Esophagus muscularis mucosa (tissue), 4 donors: Measurements from ENCODE around the gene ZC3H7B. TPM values are rescaled to one million over a fixed set of nuclear protein-coding genes. Genes with fewer than 3 reads are reported as not detected.

Experiments
- DNase-seq: peaks from one replicate; pipeline ENCODE4 v3.0.0-alpha.2; 2017; ENCODE audit errors: extremely low spot score
- H3K27ac ChIP-seq, 4 donors: fragments of 200-600 bp; sonication (generic); replicated peaks in 1 of 4; 1 replicate in 3 of 4; 2 replicates in 1 of 4; pipeline ENCODE4 v1.5.1; 2016 to 2019; ENCODE audit warnings: mild to moderate bottlenecking in 1 of 4
- H3K27me3 ChIP-seq, 4 donors: fragments of 200-600 bp; sonication (generic); one replicate each; pipeline versions ENCODE4 v1.5.1 to v1.6.0; 2016 to 2019
- H3K36me3 ChIP-seq, 4 donors: fragments of 200-600 bp; sonication (generic); one replicate each; pipeline ENCODE4 v1.5.1; 2016 to 2019
- H3K4me1 ChIP-seq, 4 donors: fragments of 200-600 bp; sonication (generic); one replicate each; pipeline ENCODE4 v1.5.1; 2016 to 2019
- H3K4me3 ChIP-seq, 4 donors: fragments of 200-600 bp; sonication (generic); 1 replicate in 2 of 4; 2 replicates in 2 of 4; pipeline ENCODE4 v1.5.1; 2016 to 2019; ENCODE audit warnings: mild to moderate bottlenecking in 4 of 4, moderate library complexity in 1 of 4
- H3K9me3 ChIP-seq, 4 donors: fragments of 200-600 bp; sonication (generic); 1 replicate in 3 of 4; 2 replicates in 1 of 4; pipeline ENCODE4 v1.5.1; 2016 to 2019
- CTCF ChIP-seq, 3 experiments: fragments of 200-600 bp in 2 of 3; fragments of 450-650 bp in 1 of 3; sonication (generic) in 2 of 3; IDR thresholded peaks; one replicate each; pipeline ENCODE4 v1.5.1; 2017 to 2019; ENCODE audit warnings: antibody characterized with exemption in 3 of 3, mild to moderate bottlenecking in 2 of 3, moderate library complexity in 1 of 3
- EP300 ChIP-seq: sonication (generic); formaldehyde crosslinking; IDR thresholded peaks from one replicate; pipeline ENCODE4 v1.6.1; 2017; ENCODE audit warnings: antibody characterized with exemption
- POLR2A ChIP-seq: fragments of 450-650 bp; IDR thresholded peaks from one replicate; pipeline ENCODE4 v1.6.1; 2017; ENCODE audit warnings: antibody characterized with exemption, moderate library complexity, mild to moderate bottlenecking, low read depth
- POLR2AphosphoS5 ChIP-seq, 2 donors: sonication (generic); formaldehyde crosslinking; IDR thresholded peaks; one replicate each; pipeline ENCODE4 v1.6.1; 2017; ENCODE audit warnings: antibody characterized with exemption in 2 of 2
- WGBS: methylation state at CpG from one replicate; pipeline ENCODE4 v1.1.5; 2018; 5-methylcytosine and 5-hydroxymethylcytosine counted together
- intact Hi-C: fragments of 100-400 bp; cut with DNase I; formaldehyde crosslinking; loops from one replicate; pipeline ENCODE4 v1.15.1; 2023
- total RNA-seq, 4 donors: library from RNA; depleted of rRNA; stranded (reverse); fragments of >200 nt; gene quantifications; one replicate each; pipeline versions ENCODE4 v1.1.0 to v1.2.1, GENCODE V29; 2016

Gene ZC3H7B
- total RNA-seq, 4 donors from 2014 or later = 39.9 to 72.2 (median 54.3) TPM

- no peak overlapping the region for H3K4me3 ChIP-seq
- no peaks in the 10 kb centered on the region for H3K27me3 ChIP-seq
- TF ChIP-seq EP300 = no peak
- H3K27ac ChIP-seq = no peak overlapping the region
- H3K4me1 ChIP-seq = no peaks in the 10 kb centered on the region
- intact Hi-C loops = no loop called here
- DNase-seq = no peak
- 93% methylated on average over 16 of the region's 16 CpGs for WGBS
- peaks cover 61 to 98% (median 89%) of the 10 kb centered on the region in 4 donors for H3K36me3 ChIP-seq
- no peaks in the 10 kb centered on the region for H3K9me3 ChIP-seq
Observed at GRCh38 chr22:41267958-41268357, 33.4 kb upstream of the ZC3H7B start.

GRCh38 chr22:41271787-41272186, 29.5 kb upstream of the ZC3H7B start:
- peaks cover 73 to 98% (median 95%) of the 10 kb centered on the region in 4 donors for H3K36me3 ChIP-seq

GRCh38 chr22:41273128-41273527, 28.2 kb upstream of the ZC3H7B start:
- WGBS = 95% methylated on average over 7 of the region's 7 CpGs
- TF ChIP-seq POLR2A (no peak), EP300 (no peak), CTCF (IDR thresholded peaks at IDR 0.05) (no peak), POLR2AphosphoS5 (IDR thresholded peaks at IDR 0.05) (no peak)
- H3K27me3 ChIP-seq = no peaks in the 10 kb centered on the region
- H3K27ac ChIP-seq = no peak overlapping the region
- no peak for DNase-seq
- H3K4me3 ChIP-seq = no peak overlapping the region
- H3K36me3 ChIP-seq = peaks cover 62 to 97% (median 93%) of the 10 kb centered on the region in 4 donors
- intact Hi-C loops = no loop called here
- H3K9me3 ChIP-seq = no peaks in the 10 kb centered on the region
- H3K4me1 ChIP-seq = no peaks in the 10 kb centered on the region

More at GRCh38 chr22:41271787-41272186, 29.5 kb upstream of the ZC3H7B start:
- Histone ChIP-seq H3K27ac (no peak overlapping the region), H3K9me3 (no peaks in the 10 kb centered on the region), H3K4me3 (no peak overlapping the region), H3K27me3 (no peaks in the 10 kb centered on the region), H3K4me1 (no peaks in the 10 kb centered on the region)
- TF ChIP-seq CTCF (IDR thresholded peaks at IDR 0.05) (no peak), POLR2AphosphoS5 (IDR thresholded peaks at IDR 0.05) (no peak)
- WGBS = 78% methylated on average over 3 of the region's 9 CpGs
- DNase-seq = no peak
- intact Hi-C loops = no loop called here

- Histone ChIP-seq H3K4me3 (no peak overlapping the region), H3K27ac (no peak overlapping the region), H3K27me3 (no peaks in the 10 kb centered on the region), H3K36me3 (peaks cover 63 to 97% (median 93%) of the 10 kb centered on the region in 4 donors), H3K9me3 (no peaks in the 10 kb centered on the region), H3K4me1 (no peaks in the 10 kb centered on the region)
- intact Hi-C loops = no loop called here
- DNase-seq = no peak
- WGBS = 88% methylated on average over 4 of the region's 4 CpGs
- TF ChIP-seq POLR2A = no peak
- no peak for TF ChIP-seq EP300
- TF ChIP-seq POLR2AphosphoS5 (IDR thresholded peaks at IDR 0.05) = no peak
- no peak for TF ChIP-seq CTCF (IDR thresholded peaks at IDR 0.05)
Observed at GRCh38 chr22:41274856-41275255, 26.5 kb upstream of the ZC3H7B start.

- no peak for TF ChIP-seq POLR2A
- no peak for TF ChIP-seq EP300
- TF ChIP-seq CTCF (IDR thresholded peaks at IDR 0.05) = no peak
- H3K36me3 ChIP-seq = peaks cover 24 to 94% (median 83%) of the 10 kb centered on the region in 4 donors
- 90% methylated on average over 3 of the region's 3 CpGs for WGBS
Observed at GRCh38 chr22:41280065-41280464, 21.3 kb upstream of the ZC3H7B start.

More at GRCh38 chr22:41280065-41280464, 21.3 kb upstream of the ZC3H7B start:
- intact Hi-C loops = no loop called here
- H3K9me3 ChIP-seq = no peaks in the 10 kb centered on the region
- H3K27ac ChIP-seq = no peak overlapping the region
- DNase-seq = no peak
- H3K27me3 ChIP-seq = no peaks in the 10 kb centered on the region
- H3K4me1 ChIP-seq = peaks cover 6 to 10% (median 7%) of the 10 kb centered on the region in 4 donors
- H3K4me3 ChIP-seq = no peak overlapping the region
